Urothelium cell line (cell line): ENCODE data around the gene GASK1A.
A peak's percentile ranks its signal among the peaks of the same experiment; 100 is the strongest.
"Not testable (repeated sequence)": the region's sequence is repeated elsewhere in the genome, so short reads cannot be mapped to it uniquely, and the experiment has no call there.

Experiments
- DNase-seq: peaks from one replicate; pipeline ENCODE4 v3.0.0; 2011; ENCODE audit warnings: low spot score, mixed read lengths
- FAIRE-seq: peaks from 2 replicates; lab custom pipeline; 2011; peaks lifted over from hg19 to GRCh38; lab: Jason Lieb, UNC

Gene GASK1A

DNA sequence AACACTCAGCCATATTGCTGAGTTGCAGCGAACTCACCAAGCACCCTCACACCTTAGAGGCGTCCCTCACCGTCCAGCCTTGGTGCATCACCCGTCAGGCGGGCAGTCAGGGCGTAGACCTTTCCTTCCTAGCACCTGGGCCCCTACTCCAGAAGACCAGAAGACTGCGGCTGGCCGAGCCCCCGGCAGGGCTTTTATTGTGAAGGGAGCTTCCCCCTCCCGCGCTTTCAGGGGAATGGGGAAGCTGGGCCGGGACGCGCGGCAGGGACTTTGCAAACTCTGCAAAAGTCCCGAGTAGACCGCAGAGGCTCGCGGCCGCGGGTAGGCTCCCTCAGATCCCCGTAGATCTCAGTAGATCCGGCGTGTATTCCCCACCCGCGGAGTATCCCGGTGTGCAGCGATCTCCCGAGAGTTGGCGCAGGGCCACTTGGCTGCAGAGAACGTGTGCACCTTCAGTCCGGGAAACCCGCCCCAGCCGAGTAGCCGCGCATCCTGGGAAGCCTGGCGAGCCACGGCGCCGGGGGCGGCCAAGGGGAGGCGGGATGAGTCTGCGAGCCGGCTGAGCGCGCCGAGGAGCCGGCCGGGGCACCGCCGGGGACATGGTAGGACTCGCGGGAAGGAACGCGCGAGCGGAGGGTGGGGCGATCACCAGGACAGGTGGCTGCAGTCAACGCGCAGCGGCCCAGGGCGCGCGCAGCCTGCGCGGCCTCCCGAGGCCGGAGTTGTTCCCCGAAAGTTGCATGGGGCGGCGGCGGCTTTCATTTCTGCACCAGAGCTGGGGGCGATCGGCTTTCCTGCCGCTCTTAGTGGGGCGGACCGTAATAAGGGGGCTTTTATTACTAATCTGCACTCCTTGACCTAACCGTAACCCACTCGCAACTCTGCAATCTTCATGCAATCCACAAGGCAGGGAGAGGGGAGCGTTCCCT, at the start of gene GASK1A:
TSS of gene GASK1A (plus strand) at position 268 of the 929 bp plus-strand sequence. CDS start at position 600, 332 bp downstream.
- FAIRE-seq (no peak), DNase-seq (peak; percentile 59)

DNA sequence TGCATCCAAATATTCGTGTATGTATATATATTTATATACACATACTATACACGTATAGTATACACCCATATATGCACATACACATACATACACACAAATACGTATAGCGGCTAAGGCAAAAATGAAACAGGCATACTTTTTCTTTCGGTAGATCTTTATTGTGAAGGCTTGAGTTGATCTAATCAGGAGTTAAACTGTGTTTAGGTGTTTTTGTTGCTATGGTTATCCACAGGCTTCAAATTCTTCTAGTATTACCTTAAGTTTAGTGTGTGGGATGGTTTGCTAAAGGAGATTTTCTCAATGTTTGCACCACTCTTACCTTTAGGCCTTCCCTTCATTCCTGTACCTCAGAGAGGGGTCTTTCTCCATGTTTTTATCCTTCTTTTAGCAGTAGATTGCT, 45.0 kb upstream of the GASK1A start:
- FAIRE-seq (no peak), DNase-seq (no peak)

DNA sequence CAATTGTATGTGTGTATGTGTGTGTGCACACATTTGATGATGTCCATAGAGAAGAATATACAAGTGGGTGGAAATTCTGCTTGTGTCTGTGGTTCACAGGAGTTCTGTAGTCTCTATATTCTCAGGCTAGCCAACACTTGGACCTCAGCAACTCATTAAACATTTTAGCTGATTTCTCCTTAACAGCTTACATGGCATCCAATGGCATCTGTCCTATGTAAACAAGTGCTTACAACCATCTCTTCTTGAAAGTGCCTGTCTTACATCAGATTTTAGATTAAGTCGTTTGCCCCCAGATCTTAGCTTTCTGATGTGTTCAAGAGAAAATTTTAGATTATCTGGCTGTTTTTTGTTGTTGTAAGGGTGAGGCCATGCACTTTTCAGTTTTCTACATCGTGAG, 44.2 kb upstream of the GASK1A start:
- FAIRE-seq, result no peak
- no peak for DNase-seq

DNA sequence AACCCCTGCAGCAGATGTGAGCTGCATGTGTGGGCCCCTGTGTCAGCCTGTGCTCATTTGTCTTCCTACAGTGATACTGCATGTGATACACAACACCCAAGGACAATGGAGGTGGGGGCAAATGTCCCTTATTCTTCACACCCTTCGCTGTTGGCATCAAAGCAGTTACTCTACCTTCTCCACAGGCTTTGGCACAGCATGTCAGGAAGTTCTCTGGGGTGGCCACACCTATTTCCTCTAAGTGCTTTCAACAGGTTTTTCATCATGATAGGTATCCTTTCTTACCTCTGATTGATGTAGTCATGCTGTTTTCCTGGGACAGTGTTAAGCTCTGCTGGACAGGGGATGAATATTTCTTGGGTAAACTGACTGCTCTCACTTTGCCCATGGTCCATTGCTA, 43.6 kb upstream of the GASK1A start:
- no peak for DNase-seq
- no peak for FAIRE-seq

DNA sequence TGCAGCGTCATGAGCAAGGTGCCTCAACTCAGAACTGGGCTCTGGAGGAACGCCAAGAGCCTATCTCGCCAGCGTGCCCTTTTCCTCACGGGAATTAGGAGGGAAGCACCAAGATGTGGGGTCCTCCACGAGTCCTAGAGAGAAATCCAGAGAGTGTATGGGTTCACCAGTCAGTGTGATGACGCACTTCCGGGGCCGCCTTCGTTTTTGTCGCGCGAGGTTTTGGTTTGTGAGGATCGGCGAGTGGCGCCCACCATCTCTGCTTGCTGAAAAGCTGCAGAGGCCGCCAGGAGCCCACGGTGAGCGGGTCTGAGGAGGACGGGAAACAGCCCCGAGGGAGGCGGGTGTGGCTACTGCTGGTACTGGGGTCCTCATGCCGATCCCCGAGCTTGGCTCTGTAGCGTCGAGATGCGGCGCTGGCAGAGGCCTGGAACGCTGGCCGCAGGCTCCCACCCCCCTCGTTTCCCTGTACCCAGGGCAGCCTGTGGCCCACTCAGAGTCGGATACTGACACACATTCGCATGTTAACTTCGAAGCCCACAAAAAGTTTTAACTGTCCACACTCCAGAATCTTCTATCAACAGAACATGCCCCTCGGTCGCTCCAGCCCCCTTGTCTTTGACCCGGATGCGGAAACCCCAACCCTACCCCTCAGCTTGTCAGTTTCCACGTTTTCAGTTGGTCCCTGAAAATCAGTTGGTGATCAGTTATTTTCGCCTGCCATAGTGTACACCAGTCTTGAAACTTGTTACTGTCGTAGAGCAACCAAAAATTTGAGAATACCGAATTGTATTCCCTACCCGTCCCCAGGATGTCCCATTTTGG, 42.7 kb upstream of the GASK1A start:
- DNase-seq (no peak), FAIRE-seq (no peak)

DNA sequence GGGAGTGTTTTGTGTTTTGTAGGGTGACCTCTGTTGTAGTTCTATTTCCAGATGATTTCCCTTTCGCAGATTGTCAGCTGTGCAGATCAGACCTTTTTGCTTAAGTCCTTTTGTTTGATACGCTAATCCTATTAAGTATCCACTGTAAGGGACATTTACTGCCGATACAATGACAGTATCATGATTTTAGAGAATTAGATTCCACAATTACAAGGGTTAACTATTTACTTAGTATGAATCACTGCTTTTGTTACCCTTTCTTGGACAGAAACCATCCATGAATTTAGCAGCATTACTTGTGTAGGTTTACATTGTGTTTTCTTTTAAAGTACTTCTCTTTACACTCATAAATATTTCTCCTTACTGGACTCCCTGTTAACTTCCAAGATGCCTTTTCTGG, 41.8 kb upstream of the GASK1A start:
- DNase-seq (no peak), FAIRE-seq (no peak)

DNA sequence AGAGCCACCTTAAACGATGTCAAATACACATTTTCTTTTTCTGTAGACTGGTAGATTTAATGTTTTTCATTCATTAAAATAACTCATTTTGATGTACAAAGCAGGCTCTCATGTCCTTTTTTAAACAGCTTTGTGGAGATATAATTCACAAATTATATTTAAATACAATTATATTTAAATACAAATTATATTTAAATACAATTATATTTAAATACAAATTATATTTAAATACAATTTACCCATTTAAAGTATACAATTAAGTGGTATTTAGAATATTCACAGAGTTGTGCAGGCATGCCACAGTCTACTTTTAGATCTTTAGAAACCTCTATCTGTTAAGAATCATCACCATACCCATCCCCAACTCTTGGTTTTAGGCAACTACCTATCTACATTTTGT, 36.4 kb upstream of the GASK1A start:
- FAIRE-seq (no peak), DNase-seq (no peak)

DNA sequence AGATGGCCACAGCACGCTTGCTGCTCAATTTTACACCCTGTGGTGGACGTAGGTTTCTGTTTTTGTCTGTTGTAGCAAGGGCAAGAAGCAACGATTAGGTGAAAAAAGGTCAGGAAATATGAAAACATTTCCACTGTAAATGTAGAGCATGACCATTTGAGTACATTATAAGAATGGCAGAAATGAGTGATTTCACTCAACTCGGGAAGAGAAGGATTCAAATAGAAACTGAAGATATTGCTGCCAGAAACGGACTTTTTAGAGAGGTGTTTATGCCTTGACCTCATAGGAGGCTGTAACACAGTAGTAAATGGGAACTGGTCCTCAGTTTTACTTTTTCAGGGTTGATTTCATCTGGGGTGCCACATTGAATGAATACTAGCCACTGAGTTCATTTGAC, 33.1 kb upstream of the GASK1A start:
- FAIRE-seq, result no peak
- DNase-seq, result no peak

DNA sequence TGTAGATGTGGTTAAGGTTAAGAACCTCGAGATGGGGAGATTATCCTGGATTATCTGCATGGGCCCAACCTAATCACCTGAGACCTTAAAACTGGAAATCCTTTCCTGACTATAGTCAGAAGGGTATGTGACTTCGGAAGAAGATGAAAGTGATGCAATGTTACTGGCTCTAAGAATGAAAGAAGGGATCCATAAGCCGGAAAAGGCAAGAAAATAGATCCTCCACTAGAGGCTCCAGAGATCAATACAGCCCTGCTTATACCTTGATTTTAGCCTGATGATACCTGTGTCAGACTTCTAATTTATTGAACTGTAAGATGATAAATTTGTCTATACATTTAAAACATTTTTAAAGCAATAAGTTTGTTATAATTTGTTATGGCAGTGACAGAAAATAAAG, 21.5 kb upstream of the GASK1A start:
- FAIRE-seq (no peak), DNase-seq (no peak)

DNA sequence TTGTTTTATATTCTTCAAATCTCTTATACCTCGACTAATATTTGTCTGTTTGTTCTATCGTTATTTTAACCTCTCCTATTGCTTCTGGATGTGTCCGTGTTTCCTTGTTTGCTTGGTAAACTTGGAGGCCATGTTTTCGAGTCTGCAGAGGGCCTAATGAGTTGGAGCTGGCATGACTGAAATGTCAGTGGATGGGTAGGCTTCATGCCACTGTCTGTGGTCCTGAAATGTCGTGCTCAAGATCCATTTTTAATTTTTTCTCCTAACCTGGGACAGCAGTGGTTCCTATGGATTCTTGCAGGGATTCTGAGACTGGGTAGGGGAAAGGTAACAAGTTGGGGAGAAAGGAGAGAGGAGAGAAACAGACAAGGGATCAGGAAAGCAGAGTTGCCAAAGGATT, 18.8 kb upstream of the GASK1A start:
- peak; percentile 77 for FAIRE-seq
- DNase-seq, result peak; percentile 12

DNA sequence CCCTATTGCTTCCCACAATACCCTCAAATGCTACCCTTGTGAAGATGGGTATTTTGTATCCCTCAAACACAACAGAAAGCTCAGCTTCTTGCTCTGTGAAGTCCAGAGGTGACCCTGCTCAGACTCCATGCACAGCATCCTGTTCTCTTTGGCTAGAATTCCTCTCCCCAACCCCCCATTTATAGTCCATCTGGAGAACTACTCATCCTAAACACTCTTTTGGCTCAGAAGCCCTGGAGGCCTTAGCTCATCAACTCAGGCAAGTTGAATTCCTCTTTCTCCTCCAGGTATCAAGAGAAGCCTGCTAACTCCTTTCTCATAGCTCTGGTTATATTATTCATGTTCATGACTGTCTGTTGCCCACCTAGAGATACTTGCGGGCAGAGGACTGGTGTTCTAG, 18.3 kb upstream of the GASK1A start:
- FAIRE-seq (no peak), DNase-seq (no peak)

DNA sequence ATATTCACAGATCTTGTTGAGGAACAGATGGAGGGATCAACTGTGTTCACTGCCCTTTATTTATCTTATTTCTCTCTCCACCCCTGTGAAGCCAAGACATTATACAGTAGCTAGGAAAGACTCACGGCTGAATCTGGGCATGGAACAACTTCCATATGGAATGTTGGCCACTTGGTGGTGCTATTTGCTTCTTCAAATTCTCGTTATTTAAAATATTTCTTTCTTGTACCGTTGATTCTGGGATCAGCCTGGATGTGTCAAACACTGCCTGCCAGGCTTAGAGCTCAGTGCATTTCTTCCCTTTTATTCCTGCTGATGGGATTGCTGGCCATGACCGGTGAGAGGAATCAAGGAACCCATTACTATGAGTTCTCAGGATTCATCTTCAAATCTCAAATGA, 17.5 kb upstream of the GASK1A start:
- peak; percentile 61 for DNase-seq
- no peak for FAIRE-seq

DNA sequence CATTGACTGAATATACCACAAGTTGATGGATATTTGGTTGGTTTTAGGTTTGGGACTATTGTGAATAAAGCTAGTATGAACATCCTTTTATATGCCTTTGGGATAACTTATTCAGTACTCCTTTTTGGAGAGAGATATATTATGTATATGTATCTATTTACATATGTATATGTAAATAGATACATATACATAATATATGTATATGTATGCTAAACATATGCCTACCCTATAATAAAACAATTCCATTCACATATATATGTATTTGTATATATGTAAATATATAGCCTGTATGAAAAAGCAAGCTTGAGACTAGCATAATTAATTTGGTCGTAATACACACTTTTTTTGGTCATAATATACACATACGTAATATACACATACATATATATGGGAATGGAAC, 15.8 kb upstream of the GASK1A start:
- DNase-seq (no peak), FAIRE-seq (no peak)

DNA sequence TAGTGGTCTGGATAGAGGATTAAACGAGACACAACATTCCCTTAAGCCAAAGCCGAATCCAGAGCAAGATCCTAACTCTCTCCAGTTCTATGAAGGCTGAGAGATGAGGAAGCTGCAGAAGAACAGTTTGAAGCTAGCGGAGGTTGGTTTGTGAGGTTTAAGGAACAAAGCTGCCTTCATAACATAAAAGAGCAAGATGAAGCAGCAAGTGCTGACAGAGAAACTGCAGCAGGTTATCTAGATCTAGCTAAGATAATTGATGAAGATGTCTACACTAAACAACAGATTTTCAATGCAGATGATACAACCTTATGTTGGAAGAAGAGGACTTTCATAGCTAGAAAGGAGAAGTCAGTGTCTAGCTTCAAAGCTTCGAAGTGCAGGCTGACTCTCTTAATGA, 14.8 kb upstream of the GASK1A start:
- DNase-seq, result no peak
- FAIRE-seq, result no peak

DNA sequence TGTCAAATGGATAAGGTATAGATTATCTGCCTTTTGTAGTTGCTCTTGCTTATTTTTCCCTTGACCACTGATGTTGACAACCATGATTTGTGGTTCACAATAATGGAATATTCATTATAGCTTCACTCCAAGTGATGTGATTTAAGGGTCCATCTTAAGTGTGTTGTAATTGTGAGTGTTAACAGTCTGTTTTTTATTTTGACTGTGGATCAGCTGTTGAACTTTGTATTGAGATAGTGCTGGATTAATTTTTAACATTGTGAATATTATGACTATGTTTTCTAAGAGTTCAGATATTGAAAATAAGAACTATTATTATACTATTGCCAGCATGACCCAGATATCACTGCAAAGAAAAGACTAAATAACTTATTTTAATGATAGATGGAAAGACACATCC, 8.6 kb upstream of the GASK1A start:
- DNase-seq (no peak), FAIRE-seq (no peak)

DNA sequence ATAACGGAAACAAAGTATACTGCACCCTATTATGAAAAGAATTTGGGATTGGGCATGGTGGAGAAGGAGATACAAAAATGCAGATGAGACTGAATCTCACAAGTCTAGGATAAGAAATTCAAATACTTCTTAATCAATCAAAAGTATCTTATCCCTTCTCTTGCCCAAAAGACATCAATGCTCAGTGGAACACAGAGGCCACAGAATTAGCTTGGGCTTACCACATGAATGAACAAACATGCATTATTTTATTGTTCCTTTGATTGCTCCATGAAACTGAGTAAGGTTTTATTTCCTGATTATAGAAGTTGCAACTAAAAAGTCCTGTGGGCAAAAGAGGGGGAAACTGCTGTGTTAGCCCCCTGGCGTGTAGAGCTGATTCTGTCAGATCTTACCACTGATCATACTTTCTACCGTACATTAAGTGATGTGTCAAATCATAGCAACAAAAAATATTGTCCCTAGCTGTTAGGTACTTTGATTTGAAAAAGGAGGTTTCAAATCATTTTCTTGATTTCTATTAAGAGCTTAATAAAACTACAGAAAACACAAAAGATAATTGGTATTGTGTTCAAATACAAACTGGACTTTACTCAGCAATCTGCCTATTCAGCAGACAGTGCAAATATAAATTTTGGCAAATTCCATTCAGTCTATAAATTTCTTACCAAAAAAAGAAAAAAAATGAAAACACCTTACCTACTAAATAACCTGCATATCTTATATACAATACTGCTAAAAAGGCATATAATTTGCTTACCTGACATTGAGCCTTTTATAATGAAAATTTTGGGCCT, 7.9 kb upstream of the GASK1A start:
- FAIRE-seq, result no peak

DNA sequence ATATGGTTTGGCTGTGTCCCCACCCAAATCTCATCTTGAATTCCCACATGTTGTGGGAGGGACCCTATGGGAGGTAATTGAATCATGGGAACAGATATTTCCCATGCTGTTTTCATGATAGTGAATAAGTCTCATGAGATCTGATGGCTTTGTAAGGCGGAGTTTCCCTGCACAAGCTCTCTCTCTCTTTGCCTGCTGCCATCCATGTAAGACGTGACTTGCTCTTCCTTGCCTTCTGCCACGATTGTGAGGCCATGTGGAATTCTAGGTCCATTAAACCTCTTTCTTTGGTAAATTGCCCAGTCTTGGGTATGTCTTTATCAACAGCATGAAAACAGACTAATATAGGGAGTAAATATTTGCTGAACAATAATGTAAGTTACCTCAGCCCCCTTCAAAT, 4.2 kb upstream of the GASK1A start:
- DNase-seq, FAIRE-seq: not testable (repeated sequence)

More for the DNA sequence above, 7.9 kb upstream of the GASK1A start:
- no peak for DNase-seq

DNA sequence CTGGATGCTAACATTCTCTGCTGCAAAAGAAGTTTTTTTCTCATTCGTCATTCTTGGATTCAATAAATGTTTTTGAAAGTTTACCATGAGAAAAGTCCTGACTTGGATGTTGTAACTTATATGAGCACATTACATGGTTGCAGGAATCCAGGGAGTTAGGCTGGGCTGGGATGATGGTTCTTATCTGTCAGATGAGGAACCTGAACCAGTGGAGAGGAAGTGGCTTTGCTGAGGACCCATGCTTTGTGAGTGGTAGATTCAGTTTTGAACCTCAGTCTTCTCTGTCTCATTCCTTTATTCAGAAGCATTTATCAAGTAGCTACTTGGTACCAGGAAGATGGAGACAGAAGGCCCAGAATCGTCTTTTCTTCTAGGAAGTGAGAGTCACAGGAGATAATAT, 3.7 kb upstream of the GASK1A start:
- no peak for DNase-seq
- FAIRE-seq, result no peak

DNA sequence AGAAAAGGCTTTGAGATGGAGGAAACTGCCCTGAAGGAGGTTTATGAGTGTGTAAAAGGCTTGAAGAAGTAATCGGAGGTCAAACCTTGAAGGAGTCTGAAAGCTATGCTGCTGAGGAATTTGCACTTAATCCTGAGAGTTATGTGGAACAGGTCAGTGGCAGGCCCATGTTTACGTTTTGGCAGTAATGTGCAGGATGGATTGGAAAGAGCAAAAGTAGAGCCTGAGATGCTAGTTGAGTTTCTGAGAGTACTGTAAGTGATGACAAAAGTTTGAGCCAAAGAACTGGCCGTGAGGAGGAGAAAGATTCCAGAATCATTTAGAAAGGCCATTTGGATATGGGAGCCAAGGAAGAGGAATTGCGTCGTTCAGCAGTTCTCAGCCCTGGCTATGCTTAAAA, 3.2 kb upstream of the GASK1A start:
- DNase-seq (no peak), FAIRE-seq (no peak)

DNA sequence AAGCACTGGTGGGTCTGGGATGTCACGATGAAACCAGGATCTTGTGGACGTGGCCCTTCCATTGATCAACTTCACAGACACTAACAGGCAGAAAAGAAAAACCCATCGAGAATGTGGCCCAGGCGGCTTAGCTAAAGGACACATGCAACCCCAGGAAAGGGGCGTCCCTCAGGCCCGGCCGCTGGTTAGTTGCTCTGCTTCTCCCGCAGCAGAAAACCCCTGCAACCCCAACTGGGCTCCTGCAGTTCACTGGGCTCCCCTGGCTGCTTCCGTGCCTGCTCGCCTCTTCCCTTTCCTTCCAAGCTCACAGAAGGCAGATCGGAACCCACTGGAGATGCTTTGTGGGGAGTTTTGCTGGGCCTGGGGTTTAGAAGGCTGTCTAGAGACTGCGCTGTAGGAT, 1.1 kb downstream of the GASK1A start:
- DNase-seq (no peak), FAIRE-seq (no peak)

DNA sequence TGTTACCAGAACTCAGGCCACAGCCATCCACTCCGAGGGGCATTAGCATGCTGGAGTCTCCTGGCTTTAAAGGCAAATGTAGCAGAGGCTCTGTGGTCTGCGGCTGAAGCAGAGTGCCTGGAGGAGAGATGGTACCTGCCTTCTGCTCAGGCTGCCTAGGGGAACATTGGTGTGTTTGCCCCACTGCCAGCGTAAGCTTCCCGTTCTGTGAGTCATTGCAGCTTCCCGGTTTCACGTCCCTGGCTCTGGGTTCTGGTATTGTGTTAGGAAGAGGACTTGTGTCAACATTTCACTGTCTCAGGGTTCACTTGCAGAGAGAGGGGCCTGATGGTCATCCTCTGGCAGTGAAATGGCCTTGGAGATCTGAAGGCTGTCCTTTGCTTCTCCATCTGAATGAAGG, 1.8 kb downstream of the GASK1A start:
- no peak for FAIRE-seq
- no peak for DNase-seq
